H1 (cell line): ENCODE measurements around the gene FKBP2. TPM values are rescaled to one million over a fixed set of nuclear protein-coding genes. Genes with fewer than 3 reads are reported as not detected.

ENCODE experiments used
- CTCF ChIA-PET: fragments of 300-600 bp; sonication (Branson Sonifier 250); formaldehyde crosslinking; loops from one replicate; lab custom pipeline; 2021; ENCODE audit not compliant: partially characterized antibody; lab: Charles Lee
- POLR2A ChIA-PET: fragments of 300-600 bp; sonication (Branson Sonifier 250); formaldehyde crosslinking; loops from one replicate; lab custom pipeline; 2021; ENCODE audit warnings: inconsistent platforms; ENCODE audit not compliant: partially characterized antibody; lab: Charles Lee
- DNase-seq, 2 experiments: peaks; one replicate each; pipeline versions ENCODE4 v3.0.0 to v3.0.0-alpha.2; 2010 to 2022; ENCODE audit warnings: low spot score in 2 of 2, low read depth in 1 of 2, mixed read lengths in 1 of 2
- FAIRE-seq: peaks from 2 replicates; lab custom pipeline; 2011; peaks lifted over from hg19 to GRCh38; lab: Jason Lieb, UNC
- H2AFZ ChIP-seq: 2 replicates; pipeline ENCODE4 v1.8.1; 2012; ENCODE audit warnings: low read length, inconsistent platforms
- H2AK5ac ChIP-seq: 2 replicates; pipeline ENCODE4 v1.6.1; 2013; ENCODE audit warnings: low read depth, low read length
- H2BK120ac ChIP-seq: replicated peaks from 2 replicates; pipeline ENCODE3; 2013; ENCODE audit warnings: low read depth, low read length, inconsistent platforms
- H2BK12ac ChIP-seq: 2 replicates; pipeline ENCODE4 v1.6.1; 2013; ENCODE audit warnings: low read depth, low read length
- H2BK15ac ChIP-seq: 2 replicates; pipeline ENCODE4 v1.6.1; 2013; ENCODE audit warnings: low read length
- H2BK20ac ChIP-seq: 2 replicates; pipeline ENCODE4 v1.6.1; 2013; ENCODE audit warnings: low read length
- H2BK5ac ChIP-seq: 2 replicates; pipeline ENCODE4 v1.6.1; 2013; ENCODE audit warnings: low read depth, low read length
- H3K14ac ChIP-seq: 2 replicates; pipeline ENCODE4 v1.6.1; 2013; ENCODE audit warnings: inconsistent platforms; ENCODE audit not compliant: insufficient read length
- H3K18ac ChIP-seq: 2 replicates; pipeline ENCODE4 v1.6.1; 2013; ENCODE audit warnings: low read length; ENCODE audit errors: extremely low read depth
- H3K23ac ChIP-seq: 2 replicates; pipeline ENCODE4 v1.6.1; 2013; ENCODE audit warnings: inconsistent platforms; ENCODE audit not compliant: insufficient read length
- H3K23me2 ChIP-seq: 2 replicates; pipeline ENCODE4 v1.6.1; 2013; ENCODE audit warnings: low read depth, low read length
- H3K27ac ChIP-seq: 2 replicates; pipeline ENCODE4 v1.6.1; 2011; ENCODE audit warnings: low read depth, low read length, inconsistent platforms
- H3K27me3 ChIP-seq, 4 experiments: replicated peaks in 1 of 4; 1 replicate in 1 of 4; 2 replicates in 3 of 4; pipeline versions ENCODE4 v1.6.1 to v1.8.1; 2011 to 2013; ENCODE audit warnings: low read length in 3 of 4, mild to moderate bottlenecking in 3 of 4, inconsistent platforms in 2 of 4, mixed read lengths in 2 of 4, moderate library complexity in 1 of 4; ENCODE audit not compliant: control insufficient read depth in 3 of 4, insufficient read depth in 3 of 4; ENCODE audit errors: extremely low read depth in 1 of 4
- H3K36me3 ChIP-seq, 4 experiments: 2 replicates each; pipeline versions ENCODE4 v1.6.1 to v1.8.1; 2011 to 2013; ENCODE audit warnings: mild to moderate bottlenecking in 4 of 4, low read length in 3 of 4, moderate library complexity in 2 of 4, control low read depth in 1 of 4, inconsistent platforms in 1 of 4; ENCODE audit not compliant: insufficient read depth in 4 of 4, control insufficient read depth in 2 of 4
- H3K4ac ChIP-seq: replicated peaks from 2 replicates; pipeline ENCODE3; 2013; ENCODE audit warnings: low read length, low read depth, mixed read lengths, inconsistent platforms; ENCODE audit not compliant: insufficient read length
- H3K4me1 ChIP-seq, 4 experiments: replicated peaks in 1 of 4; 1 replicate in 1 of 4; 2 replicates in 3 of 4; pipeline versions ENCODE4 v1.6.1 to v1.8.1; 2011 to 2013; ENCODE audit warnings: low read length in 3 of 4, inconsistent platforms in 2 of 4, mixed read lengths in 1 of 4; ENCODE audit not compliant: insufficient read depth in 4 of 4, control insufficient read depth in 3 of 4
- H3K4me2 ChIP-seq, 2 experiments: 2 replicates each; pipeline versions ENCODE4 v1.6.1 to v1.8.1; 2011 to 2013; ENCODE audit warnings: low read depth in 2 of 2, low read length in 2 of 2, control low read depth in 1 of 2, inconsistent platforms in 1 of 2, mild to moderate bottlenecking in 1 of 2; ENCODE audit not compliant: insufficient read depth in 1 of 2
- H3K4me3 ChIP-seq, 4 experiments: fragments of 200-600, 300-600 bp in 1 of 4; sonication (generic), shearing (Covaris generic), sonication (Bioruptor Twin) in 1 of 4; 2 replicates each; pipeline versions ENCODE4 v1.5.1 to v1.8.1; 2011 to 2016; ENCODE audit warnings: low read length in 4 of 4, low read depth in 3 of 4, control low read depth in 2 of 4, inconsistent platforms in 2 of 4, mild to moderate bottlenecking in 2 of 4, mixed read lengths in 1 of 4, moderate library complexity in 1 of 4; ENCODE audit not compliant: insufficient read depth in 2 of 4; ENCODE audit errors: extremely low read depth in 1 of 4
- H3K56ac ChIP-seq: replicated peaks from 2 replicates; pipeline ENCODE3; 2013; ENCODE audit warnings: low read depth, mild to moderate bottlenecking, mixed read lengths, low read length, inconsistent platforms; ENCODE audit not compliant: insufficient read length
- H3K79me1 ChIP-seq: 2 replicates; pipeline ENCODE4 v1.6.1; 2013; ENCODE audit warnings: low read depth, low read length, control low read depth
- H3K79me2 ChIP-seq, 2 experiments: 2 replicates each; pipeline versions ENCODE4 v1.6.1 to v1.8.1; 2012 to 2013; ENCODE audit warnings: low read length in 2 of 2, mild to moderate bottlenecking in 2 of 2, inconsistent platforms in 1 of 2; ENCODE audit not compliant: insufficient read depth in 2 of 2, control insufficient read depth in 1 of 2
- H3K9ac ChIP-seq, 4 experiments: replicated peaks in 1 of 4; 1 replicate in 1 of 4; 2 replicates in 3 of 4; pipeline versions ENCODE4 v1.6.1 to v1.8.1; 2011 to 2013; ENCODE audit warnings: low read depth in 3 of 4, low read length in 3 of 4, control low read depth in 2 of 4, mild to moderate bottlenecking in 2 of 4, moderate library complexity in 2 of 4, inconsistent platforms in 1 of 4; ENCODE audit errors: extremely low read depth in 1 of 4
- H3K9me3 ChIP-seq, 2 experiments: 2 replicates each; pipeline versions ENCODE4 v1.6.1 to v1.8.1; 2012 to 2013; ENCODE audit warnings: mild to moderate bottlenecking in 2 of 2, moderate library complexity in 2 of 2, control low read depth in 1 of 2, inconsistent platforms in 1 of 2, low read depth in 1 of 2, low read length in 1 of 2, mixed read lengths in 1 of 2; ENCODE audit not compliant: insufficient read depth in 2 of 2
- H4K20me1 ChIP-seq, 2 experiments: replicated peaks in 1 of 2; 2 replicates each; pipeline versions ENCODE3 to v1.8.1; 2011 to 2013; ENCODE audit warnings: inconsistent platforms in 2 of 2, low read length in 2 of 2, mild to moderate bottlenecking in 1 of 2; ENCODE audit not compliant: insufficient read depth in 2 of 2, control insufficient read depth in 1 of 2
- H4K5ac ChIP-seq: 2 replicates; pipeline ENCODE4 v1.6.1; 2013; ENCODE audit warnings: low read length, low read depth, mixed read lengths, inconsistent platforms; ENCODE audit not compliant: insufficient read length
- H4K8ac ChIP-seq: 2 replicates; pipeline ENCODE4 v1.8.0; 2013; ENCODE audit warnings: mild to moderate bottlenecking, moderate library complexity, low read length, inconsistent platforms; ENCODE audit not compliant: insufficient read depth; ENCODE audit errors: extremely low read depth
- H4K91ac ChIP-seq: replicated peaks from 2 replicates; pipeline ENCODE3; 2013; ENCODE audit warnings: low read length, mixed read lengths, inconsistent platforms; ENCODE audit not compliant: insufficient read length
- BCL11A ChIP-seq, 2 experiments: IDR thresholded peaks; one replicate each; pipeline ENCODE4 v1.6.1; 2011; ENCODE audit warnings: low read depth in 2 of 2, low read length in 2 of 2, mild to moderate bottlenecking in 2 of 2
- BRCA1 ChIP-seq: IDR thresholded peaks from 2 replicates; pipeline ENCODE4 v1.6.1; 2012; ENCODE audit warnings: low read depth, low read length, improper control_type of control experiment
- CREB1 ChIP-seq: IDR thresholded peaks from 2 replicates; pipeline ENCODE4 v1.6.1; 2012; ENCODE audit warnings: inconsistent platforms
- GABPA ChIP-seq: IDR thresholded peaks from 2 replicates; pipeline ENCODE4 v1.6.1; 2011; ENCODE audit warnings: mild to moderate bottlenecking, low read length, moderate library complexity, borderline replicate concordance; ENCODE audit not compliant: insufficient read depth
- HDAC2 ChIP-seq, 2 experiments: fragments of 300-600 bp in 1 of 2; sonication (generic) in 1 of 2; IDR thresholded peaks; 2 replicates each; pipeline ENCODE4 v1.6.1; 2011 to 2012; ENCODE audit warnings: low read depth in 2 of 2, low read length in 2 of 2, mild to moderate bottlenecking in 2 of 2, moderate library complexity in 2 of 2, borderline replicate concordance in 1 of 2, inconsistent platforms in 1 of 2
- POLR2A ChIP-seq, 2 experiments: IDR thresholded peaks; 1 replicate in 1 of 2; 2 replicates in 1 of 2; pipeline ENCODE4 v1.6.1; 2011; ENCODE audit warnings: low read depth in 2 of 2, low read length in 2 of 2, mild to moderate bottlenecking in 2 of 2; ENCODE audit errors: control extremely low read depth in 1 of 2
- POLR2AphosphoS5 ChIP-seq: IDR thresholded peaks from 2 replicates; pipeline ENCODE4 v1.6.1; 2011; ENCODE audit warnings: low read depth, low read length
- RFX5 ChIP-seq: IDR thresholded peaks from 2 replicates; pipeline ENCODE4 v1.6.1; 2011; ENCODE audit warnings: low read depth, low read length, improper control_type of control experiment, borderline replicate concordance
- SIN3A ChIP-seq, 2 experiments: IDR thresholded peaks in 1 of 2; conservative IDR thresholded peaks in 1 of 2; 2 replicates each; pipeline ENCODE4 v1.6.1; 2011 to 2012; ENCODE audit warnings: low read length in 2 of 2, improper control_type of control experiment in 1 of 2, low read depth in 1 of 2, mild to moderate bottlenecking in 1 of 2
- SP4 ChIP-seq: IDR thresholded peaks from 2 replicates; pipeline ENCODE4 v1.6.1; 2012; ENCODE audit warnings: low read length, inconsistent platforms
- TAF1 ChIP-seq: IDR thresholded peaks from 2 replicates; pipeline ENCODE4 v1.6.1; 2011; ENCODE audit warnings: mild to moderate bottlenecking, low read depth, low read length
- TEAD4 ChIP-seq: IDR thresholded peaks from 2 replicates; pipeline ENCODE4 v1.6.1; 2012; ENCODE audit warnings: low read depth, low read length, inconsistent platforms, mixed read lengths
- WGBS, 2 experiments: shearing (Covaris generic) in 1 of 2; methylation state at CpG; one replicate each; pipeline versions ENCODE4 v1.1.6 to v1.1.7; 2013 to 2015; ENCODE audit warnings: low lambda C conversion rate in 2 of 2, mixed read lengths in 2 of 2, inconsistent platforms in 1 of 2, low coverage in 1 of 2, missing lambda C conversion rate in 1 of 2; ENCODE audit not compliant: insufficient replicate concordance in 2 of 2, insufficient coverage in 1 of 2, insufficient read length in 1 of 2; ENCODE audit errors: extremely low coverage in 1 of 2, missing lambda C conversion rate in 1 of 2; 5-methylcytosine and 5-hydroxymethylcytosine counted together
- polyA plus RNA-seq, 7 experiments: library from polyadenylated mRNA; depleted of rRNA in 3 of 7; stranded (reverse) in 5 of 7; unstranded in 2 of 7; fragments of >200 nt in 5 of 7; fragments of 200-250 nt in 2 of 7; gene quantifications; 1 replicate in 5 of 7; 2 replicates in 1 of 7; 4 replicates in 1 of 7; pipeline versions ENCODE4 v1.2.1 to v1.2.3, GENCODE V29; 2011 to 2013; ENCODE audit warnings: missing spikeins in 2 of 7, mixed read lengths in 2 of 7
- total RNA-seq: library from RNA; stranded (reverse); fragmentation: NEBNext Ultra II Directional; extraction: Animal tissue kit (Norgen Biotek cat#: 25700); gene quantifications from 2 replicates; pipeline ENCODE4 v1.2.1, GENCODE V29; 2021

The FKBP2 gene
- total and polyA plus RNA-seq, 2 of the 8 experiments (the other 6 are each of a cell fraction or from before 2014, with no cell fraction given): 41.7 to 52.5 TPM

GRCh38 chr11:64268893-64269539, 28.1 kb downstream of the FKBP2 start:
- Histone ChIP-seq H3K14ac (no peak overlapping the region), H4K20me1 (peaks cover 2 to 5% of the 10 kb centered on the region in 2 experiments), H2AFZ (no peak overlapping the region), H2BK12ac (no peak overlapping the region), H3K27ac (peak overlapping the region; percentile 47; the same call in 1 of the 2 replicates), H3K79me1 (no peaks in the 10 kb centered on the region; the same call in 1 of the 2 replicates), H3K4ac (peak overlapping the region; percentile 19), H2BK15ac (peak overlapping the region; percentile 20; the same call in 1 of the 2 replicates), H3K56ac (peak overlapping the region; percentile 78), H2BK5ac (peak overlapping the region; percentile 81; the same call in 1 of the 2 replicates), H2BK120ac (no peak overlapping the region), H4K91ac (no peak overlapping the region), H2BK20ac (no peak overlapping the region), H4K8ac (peak overlapping the region; percentile 79), H3K36me3 (peaks cover 9 to 24% (median 15%) of the 10 kb centered on the region in 4 experiments), H3K23ac (no peak overlapping the region), H2AK5ac (no peak overlapping the region), H3K18ac (peak overlapping the region; percentile 52), H3K4me2 (peak overlapping the region; percentile 80 to 86), H3K9me3 (no peaks in the 10 kb centered on the region), H3K4me1 (peaks cover 0 to 11% (median 5%) of the 10 kb centered on the region in 4 experiments; a peak in 5 of 7 replicates), H3K27me3 (no peaks in the 10 kb centered on the region), H4K5ac (peak overlapping the region; percentile 90), H3K9ac (peak overlapping the region; percentile 41 to 88 (median 73); a peak in 6 of 7 replicates), H3K4me3 (peak overlapping the region; percentile 70 to 82 (median 80)), H3K23me2 (peaks cover 4% of the 10 kb centered on the region), H3K79me2 (0 out of 4 replicates have a peak, but pooled peaks cover 0 to 4% of the 10 kb centered on the region in 2 experiments)
- FAIRE-seq (no peak), DNase-seq (peak in 1 of 2 experiments; percentile 76)
- ChIA-PET POLR2A (interaction anchor here (0.7 to 11.9 kb wide), 20 partner anchors 12 to 1418 kb away, joined by 3 to 352 read pairs (median 6); partner anchors contain the start of genes BAD, ESRRA, FERMT3 and FKBP2), CTCF (interaction anchor here (0.9 to 13.7 kb wide), 12 partner anchors 13 to 84 kb away, joined by 3 to 168 read pairs (median 6); partner anchors contain the start of genes BAD, CATSPERZ, ESRRA and PLCB3)
- WGBS, 2 experiments: 8% methylated on average over 16 of the region's 34 CpGs; no CpG with 5 or more reads in 1 of the 2 experiments
- TF ChIP-seq SIN3A (conservative IDR thresholded peaks at IDR 0.05 in 1 of 2, IDR thresholded peaks at IDR 0.05 in 1 of 2; ENCODE audit: low read depth in 1 of 2, low read length in 2 of 2) (no peak), GABPA (no peak), POLR2AphosphoS5 (peak; percentile 14; the same call in 1 of the 2 replicates), BRCA1 (no peak), RFX5 (no peak), HDAC2 (IDR thresholded peaks at IDR 0.05; ENCODE audit: borderline replicate concordance in 1 of 2, low read depth in 2 of 2, low read length in 2 of 2) (no peak; a peak in 1 of 4 replicates), TAF1 (no peak; the same call in 1 of the 2 replicates), POLR2A (IDR thresholded peaks at IDR 0.05; ENCODE audit: control extremely low read depth in 1 of 2, low read depth in 2 of 2, low read length in 2 of 2) (no peak), SP4 (peak; percentile 7; the same call in 1 of the 2 replicates), TEAD4 (peak; percentile 57; the same call in 1 of the 2 replicates), BCL11A (IDR thresholded peaks at IDR 0.05; ENCODE audit: low read depth in 2 of 2, low read length in 2 of 2) (no peak), CREB1 (0 out of 2 replicates have a peak, but pooled peaks have one; percentile 11)
